A549 (cell line): ENCODE measurements around the gene NFIA. TPM values are rescaled to one million over a fixed set of nuclear protein-coding genes. Genes with fewer than 3 reads are reported as not detected.

Source experiments
- ATAC-seq, 2 experiments: fragments of 200-7000 bp in 1 of 2; fragments of >200 bp in 1 of 2; cut with Nextera tagmentation in 1 of 2; cut with Tn5 transposase in 1 of 2; 3 replicates each; pipeline versions ENCODE4 v1.8.0 to v1.9.1; 2018 to 2020; ENCODE audit warnings: mild to moderate bottlenecking in 1 of 2, moderate library complexity in 1 of 2
- CTCF ChIA-PET: fragments of 300-600 bp; sonication (Branson Sonifier 250); formaldehyde crosslinking; extraction: SDS; loops from one replicate; lab custom pipeline; 2021; ENCODE audit warnings: antibody characterized with exemption, inconsistent platforms; lab: Yijun Ruan, JAX
- POLR2A ChIA-PET: fragments of 350-600 bp; formaldehyde crosslinking; extraction: SDS; loops from one replicate; lab custom pipeline; 2021; ENCODE audit warnings: antibody characterized with exemption, inconsistent platforms; lab: Yijun Ruan, JAX
- DNase-seq, 2 experiments: peaks; one replicate each; pipeline versions ENCODE4 v3.0.0 to v3.0.0-alpha.2; 2011 to 2016; ENCODE audit warnings: low read depth in 1 of 2, low spot score in 1 of 2
- FAIRE-seq: peaks from 2 replicates; lab custom pipeline; 2011; peaks lifted over from hg19 to GRCh38; lab: Jason Lieb, UNC
- H3K27ac ChIP-seq, 2 experiments: fragments of >200 bp; sonication (Bioruptor Twin); formaldehyde crosslinking; 3 replicates each; pipeline ENCODE4 v1.5.1; 2016 to 2017
- H3K4me1 ChIP-seq: fragments of >200 bp; sonication (Bioruptor Twin); formaldehyde crosslinking; 3 replicates; pipeline ENCODE4 v1.6.1; 2016
- H3K4me2 ChIP-seq: fragments of >200 bp; sonication (Bioruptor Twin); formaldehyde crosslinking; 3 replicates; pipeline ENCODE4 v1.6.1; 2016
- H3K4me3 ChIP-seq: fragments of >200 bp; sonication (Bioruptor Twin); formaldehyde crosslinking; 3 replicates; pipeline ENCODE4 v1.5.1; 2016
- H3K9me3 ChIP-seq: fragments of >200 bp; sonication (Bioruptor Twin); formaldehyde crosslinking; 3 replicates; pipeline ENCODE4 v1.6.1; 2016
- BHLHE40 ChIP-seq: IDR thresholded peaks from 2 replicates; pipeline ENCODE4 v1.6.1; 2012; ENCODE audit warnings: low read depth, low read length, inconsistent platforms
- E2F6 ChIP-seq: IDR thresholded peaks from 2 replicates; pipeline ENCODE4 v1.6.1; 2012; ENCODE audit warnings: low read depth, borderline replicate concordance
- EP300 ChIP-seq, 2 experiments: fragments of >200 bp; sonication (Bioruptor Twin); formaldehyde crosslinking; IDR thresholded peaks; 2 replicates in 1 of 2; 3 replicates in 1 of 2; pipeline ENCODE4 v1.6.1; 2016 to 2017
- GATA3 ChIP-seq: IDR thresholded peaks from 2 replicates; pipeline ENCODE4 v1.6.1; 2012; ENCODE audit warnings: borderline replicate concordance
- HOXB5 ChIP-seq: fragments of 250-450 bp; sonication (Bioruptor Pico); IDR thresholded peaks from 2 replicates; pipeline ENCODE4 v1.5.0; 2020; ENCODE audit warnings: mild to moderate bottlenecking, moderate library complexity
- KDM5A ChIP-seq: fragments of 200-600 bp; sonication (generic); IDR thresholded peaks from 2 replicates; pipeline ENCODE4 v1.6.1; 2016; ENCODE audit warnings: antibody characterized with exemption, mild to moderate bottlenecking
- MAZ ChIP-seq: fragments of 150-350 bp; IDR thresholded peaks from 2 replicates; pipeline ENCODE4 v1.6.1; 2014; ENCODE audit warnings: antibody characterized with exemption, low read depth, low read length, borderline replicate concordance
- NFE2L2 ChIP-seq: fragments of 150-350 bp; conservative IDR thresholded peaks from 2 replicates; pipeline ENCODE4 v1.6.1; 2014; ENCODE audit warnings: low read length
- TFCP2L1 ChIP-seq: fragments of 250-450 bp; sonication (Bioruptor Pico); IDR thresholded peaks from 2 replicates; pipeline ENCODE4 v1.5.0; 2021; ENCODE audit warnings: mild to moderate bottlenecking
- USF2 ChIP-seq: fragments of 450-650 bp; IDR thresholded peaks from 2 replicates; pipeline ENCODE4 v1.6.1; 2014; ENCODE audit warnings: antibody characterized with exemption
- ZC3H11A ChIP-seq: fragments of 450-650 bp; IDR thresholded peaks from 2 replicates; pipeline ENCODE4 v1.6.1; 2014; ENCODE audit warnings: antibody characterized with exemption, mild to moderate bottlenecking
- WGBS: methylation state at CpG from one replicate; pipeline ENCODE4 v1.1.6; 2017; ENCODE audit errors: missing lambda C conversion rate; 5-methylcytosine and 5-hydroxymethylcytosine counted together
- polyA plus RNA-seq, 4 experiments: library from polyadenylated mRNA; depleted of rRNA in 3 of 4; stranded (reverse); fragments of >200 nt; fragmentation: RNase III in 1 of 4; extraction: RNeasy Plus Mini Kit Qiagen cat#74134 plus additional on column Dnase treatment in 1 of 4; gene quantifications; 2 replicates in 3 of 4; 3 replicates in 1 of 4; pipeline ENCODE4 v1.2.3, GENCODE V29; 2011 to 2017
- TF ChIP-seq, protein P1 (sequence below): IDR thresholded peaks from 2 replicates; pipeline ENCODE4 v1.6.1; 2012
- TF ChIP-seq, protein P2 (sequence below): fragments of 150-350 bp; IDR thresholded peaks from 2 replicates; pipeline ENCODE4 v1.6.1; 2014; ENCODE audit warnings: low read depth, mild to moderate bottlenecking, low read length

The NFIA gene
- polyA plus RNA-seq, 2 of the 4 experiments (the other 2 are of a cell fraction), result 6.5 to 25.8 TPM

DNA sequence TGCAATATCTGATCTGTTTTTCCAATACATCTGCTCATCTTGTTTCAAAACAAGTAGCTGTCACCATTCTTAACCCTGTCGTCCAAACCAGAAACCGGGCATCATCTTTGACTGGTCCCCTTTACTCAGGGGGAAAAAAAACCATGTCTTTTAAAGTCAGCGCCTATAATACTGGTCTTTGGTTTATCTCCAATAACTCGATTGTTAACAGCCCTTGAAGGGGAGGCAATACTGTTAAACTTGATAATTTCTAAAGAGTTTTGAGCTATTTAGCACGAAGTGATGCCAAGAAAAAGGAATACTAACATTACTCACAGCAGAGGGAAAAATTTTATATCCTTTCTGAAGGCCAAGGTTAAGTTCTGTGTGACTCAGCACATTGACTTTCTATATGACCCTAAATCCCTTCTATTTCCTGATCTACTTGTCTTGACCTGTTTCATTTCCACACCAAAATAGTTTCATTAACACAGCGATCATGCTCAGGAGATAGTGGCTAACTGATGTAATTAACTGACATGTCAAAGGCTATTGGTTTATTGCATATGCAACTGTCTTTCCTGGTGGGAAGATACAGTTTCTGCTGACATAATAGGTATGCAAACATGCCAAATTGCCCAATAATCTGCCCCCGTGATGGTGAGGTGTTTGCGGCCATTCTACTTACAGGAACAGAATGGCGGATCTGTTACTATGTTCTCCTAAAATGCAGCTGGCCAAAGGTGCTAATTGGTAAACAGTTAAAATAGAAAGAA, 59.1 kb downstream of the NFIA start (continued):
- TF ChIP-seq E2F6 (no peak), HOXB5 (CRISPR knock-in tag) (no peak)

DNA sequence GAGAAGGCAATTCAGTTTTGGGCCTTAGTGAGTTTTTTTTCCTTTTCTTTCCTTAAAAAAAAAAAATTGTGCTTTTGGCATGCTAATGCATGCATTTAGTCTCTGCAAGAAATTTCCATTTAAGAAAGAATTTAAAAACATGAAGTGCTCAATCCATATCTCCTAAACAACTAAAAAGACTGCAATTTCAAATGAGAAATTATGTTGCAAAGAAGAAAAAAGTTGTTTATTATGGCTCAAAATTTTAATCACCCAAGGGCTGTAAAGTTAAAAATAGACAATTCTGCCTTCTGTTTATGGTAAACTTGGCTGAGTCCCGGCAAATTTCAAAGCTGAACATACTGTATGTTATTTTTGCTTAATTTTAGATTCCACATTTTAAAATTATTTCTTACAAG, 59.7 kb downstream of the NFIA start:
- ChIA-PET POLR2A (no interaction called here), CTCF (interaction anchor here (1.6 kb wide), 1 partner anchor 312 kb away, joined by 4 read pairs; no protein-coding TSS in a partner anchor)
- H3K4me2 ChIP-seq, result peak overlapping the region; percentile 78
- 55% methylated on average over 1 of the region's 1 CpG for WGBS
- H3K4me1 ChIP-seq, result peaks cover 70% of the 10 kb centered on the region
- ATAC-seq (no peak), DNase-seq (no peak), FAIRE-seq (no peak)
- peak overlapping the region; percentile 83 to 95 for H3K27ac ChIP-seq
- no peak overlapping the region for H3K4me3 ChIP-seq
- TF ChIP-seq, protein P1, sequence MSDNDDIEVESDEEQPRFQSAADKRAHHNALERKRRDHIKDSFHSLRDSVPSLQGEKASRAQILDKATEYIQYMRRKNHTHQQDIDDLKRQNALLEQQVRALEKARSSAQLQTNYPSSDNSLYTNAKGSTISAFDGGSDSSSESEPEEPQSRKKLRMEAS, result no peak
- TF ChIP-seq USF2 (no peak), ZC3H11A (no peak)
- H3K9me3 ChIP-seq, result no peaks in the 10 kb centered on the region

DNA sequence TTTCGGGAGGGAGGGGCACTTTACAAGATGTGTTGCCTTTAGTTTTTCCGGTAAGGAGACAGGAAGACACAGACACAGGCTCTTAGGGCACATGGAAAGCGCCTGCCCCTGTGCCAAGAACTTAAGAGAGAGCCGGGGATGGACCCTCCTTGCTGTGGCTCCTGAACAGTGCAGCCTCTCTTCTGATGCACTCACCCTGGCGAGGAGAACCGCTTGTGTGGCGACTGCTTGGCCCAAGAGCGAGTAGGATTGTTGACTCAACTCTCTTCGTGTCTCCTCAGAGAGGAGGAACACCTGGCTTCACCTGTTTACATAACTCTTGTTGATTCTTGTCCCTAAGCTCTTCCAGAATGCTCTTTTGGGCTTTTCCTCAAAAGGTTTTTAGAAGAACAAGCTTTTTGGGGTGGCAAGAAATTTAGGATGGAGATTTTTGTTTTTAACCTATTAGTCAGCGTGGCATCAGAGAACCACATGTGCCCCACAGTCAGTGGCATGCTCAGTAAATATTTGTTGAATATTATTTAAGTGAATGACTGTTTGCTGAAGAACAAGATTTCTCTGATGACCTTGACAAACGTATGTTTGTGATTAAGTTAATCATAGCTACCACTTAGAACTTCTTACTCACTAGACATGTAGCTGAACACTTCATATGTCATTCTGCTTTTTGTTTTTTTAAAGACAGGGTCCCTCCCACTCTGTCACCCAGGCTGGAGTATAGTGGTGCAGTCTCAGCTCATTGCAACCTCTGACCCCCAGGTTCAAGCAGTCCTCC, 60.6 kb downstream of the NFIA start:
- no peak for DNase-seq
- H3K4me3 ChIP-seq, result no peak overlapping the region
- no peak for FAIRE-seq
- no peak for TF ChIP-seq MAZ
- TF ChIP-seq GATA3, result no peak
- TF ChIP-seq HOXB5 (CRISPR knock-in tag), result no peak
- no peak for TF ChIP-seq TFCP2L1 (CRISPR knock-in tag)
- no peak for TF ChIP-seq NFE2L2
- TF ChIP-seq USF2, result no peak
- TF ChIP-seq, protein P2, sequence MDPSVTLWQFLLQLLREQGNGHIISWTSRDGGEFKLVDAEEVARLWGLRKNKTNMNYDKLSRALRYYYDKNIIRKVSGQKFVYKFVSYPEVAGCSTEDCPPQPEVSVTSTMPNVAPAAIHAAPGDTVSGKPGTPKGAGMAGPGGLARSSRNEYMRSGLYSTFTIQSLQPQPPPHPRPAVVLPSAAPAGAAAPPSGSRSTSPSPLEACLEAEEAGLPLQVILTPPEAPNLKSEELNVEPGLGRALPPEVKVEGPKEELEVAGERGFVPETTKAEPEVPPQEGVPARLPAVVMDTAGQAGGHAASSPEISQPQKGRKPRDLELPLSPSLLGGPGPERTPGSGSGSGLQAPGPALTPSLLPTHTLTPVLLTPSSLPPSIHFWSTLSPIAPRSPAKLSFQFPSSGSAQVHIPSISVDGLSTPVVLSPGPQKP, result no peak
- TF ChIP-seq BHLHE40, result no peak
- no peak for TF ChIP-seq EP300 (IDR thresholded peaks at IDR 0.05)
- TF ChIP-seq, all 56 proteins: peak for 0
- Histone ChIP-seq H3K9me3 (no peaks in the 10 kb centered on the region), H3K4me1 (peaks cover 71% of the 10 kb centered on the region), H3K27ac (peak overlapping the region; percentile 83 to 95), H3K4me2 (peak overlapping the region; percentile 78)
- POLR2A ChIA-PET, result interaction anchor here (0.6 kb wide), 1 partner anchor 61 kb away, joined by 3 read pairs; no protein-coding TSS in a partner anchor
- CTCF ChIA-PET, result interaction anchor here (0.8 to 1.3 kb wide), 2 partner anchors 21 to 63 kb away, joined by 3 read pairs; no protein-coding TSS in a partner anchor
- WGBS, result 74% methylated on average over 11 of the region's 11 CpGs
- no peak for ATAC-seq

GRCh38 chr1:61143821-61144424, 61.6 kb downstream of the NFIA start:
- H3K27ac ChIP-seq, result peak overlapping the region; percentile 83 to 95
- no peak for DNase-seq
- no peak for ATAC-seq

More at GRCh38 chr1:61143821-61144424, 61.6 kb downstream of the NFIA start:
- no peak for FAIRE-seq
- H3K4me2 ChIP-seq, result peak overlapping the region; percentile 78
- peaks cover 72% of the 10 kb centered on the region for H3K4me1 ChIP-seq
- 38% methylated on average over 5 of the region's 5 CpGs for WGBS
- H3K9me3 ChIP-seq, result no peaks in the 10 kb centered on the region
- no peak for TF ChIP-seq KDM5A
- peak; percentile 13; the same call in 1 of the 2 replicates for TF ChIP-seq GATA3
- ChIA-PET CTCF (interaction anchor here (0.8 to 1.3 kb wide), 3 partner anchors 20 to 94 kb away, joined by 3 read pairs; no protein-coding TSS in a partner anchor), POLR2A (no interaction called here)
- H3K4me3 ChIP-seq, result no peak overlapping the region
